A549 (cell line): ENCODE results near the gene OSBPL9.
"Not testable (repeated sequence)": the region's sequence is repeated elsewhere in the genome, so short reads cannot be mapped to it uniquely, and the experiment has no call there.

Experiments used
- EP300 ChIP-seq, 2 experiments: fragments of >200 bp; sonication (Bioruptor Twin); formaldehyde crosslinking; IDR thresholded peaks; 2 replicates in 1 of 2; 3 replicates in 1 of 2; pipeline ENCODE4 v1.6.1; 2016 to 2017
- FOSL2 ChIP-seq, 2 experiments: fragments of 450-650 bp in 1 of 2; fragments of >200 bp in 1 of 2; sonication (Bioruptor Twin) in 1 of 2; formaldehyde crosslinking; IDR thresholded peaks; 2 replicates each; pipeline versions ENCODE4 v1.5.0 to v1.6.1; 2016 to 2020; ENCODE audit warnings: mild to moderate bottlenecking in 1 of 2, moderate library complexity in 1 of 2
- MYC ChIP-seq: IDR thresholded peaks from 2 replicates; pipeline ENCODE4 v1.6.1; 2012; ENCODE audit warnings: mild to moderate bottlenecking, inconsistent platforms, low read length, improper control_type of control experiment, borderline replicate concordance
- POLR2A ChIP-seq: IDR thresholded peaks from 2 replicates; pipeline ENCODE4 v1.6.1; 2012; ENCODE audit warnings: mild to moderate bottlenecking, low read length
- TP53 ChIP-seq: fragments of 250-450 bp; sonication (Bioruptor Pico); IDR thresholded peaks from 2 replicates; pipeline ENCODE4 v1.5.0; 2021; ENCODE audit warnings: mild to moderate bottlenecking, moderate library complexity
- TF ChIP-seq, protein P1 (sequence below): fragments of >200 bp; sonication (Bioruptor Twin); formaldehyde crosslinking; IDR thresholded peaks from 3 replicates; pipeline ENCODE4 v1.5.1; 2016
- TF ChIP-seq, protein P2 (sequence below): fragments of 200-600 bp; sonication (generic); IDR thresholded peaks from 2 replicates; pipeline ENCODE4 v1.6.1; 2016; ENCODE audit warnings: antibody characterized with exemption, mild to moderate bottlenecking, moderate library complexity

DNA sequence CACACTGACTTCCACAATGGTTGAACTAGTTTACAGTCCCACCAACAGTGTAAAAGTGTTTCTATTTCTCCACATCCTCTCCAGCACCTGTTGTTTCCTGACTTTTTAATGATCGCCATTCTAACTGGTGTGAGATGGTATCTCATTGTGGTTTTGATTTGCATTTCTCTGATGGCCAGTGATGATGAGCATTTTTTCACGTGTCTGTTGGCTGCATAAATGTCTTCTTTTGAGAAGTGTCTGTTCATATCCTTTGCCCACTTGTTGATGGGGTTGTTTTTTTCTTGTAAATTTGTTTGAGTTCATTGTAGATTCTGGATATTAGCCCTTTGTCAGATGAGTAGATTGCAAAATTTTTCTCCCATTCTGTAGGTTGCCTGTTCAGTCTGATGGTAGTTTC is 85.3 kb downstream of the OSBPL9 start:
- TF ChIP-seq MYC; FOSL2 (IDR thresholded peaks at IDR 0.05); FOSL2 (CRISPR knock-in tag; IDR thresholded peaks at IDR 0.05); EP300 (IDR thresholded peaks at IDR 0.05); POLR2A; TP53 (CRISPR knock-in tag): not testable (repeated sequence)
- TF ChIP-seq, protein P1, sequence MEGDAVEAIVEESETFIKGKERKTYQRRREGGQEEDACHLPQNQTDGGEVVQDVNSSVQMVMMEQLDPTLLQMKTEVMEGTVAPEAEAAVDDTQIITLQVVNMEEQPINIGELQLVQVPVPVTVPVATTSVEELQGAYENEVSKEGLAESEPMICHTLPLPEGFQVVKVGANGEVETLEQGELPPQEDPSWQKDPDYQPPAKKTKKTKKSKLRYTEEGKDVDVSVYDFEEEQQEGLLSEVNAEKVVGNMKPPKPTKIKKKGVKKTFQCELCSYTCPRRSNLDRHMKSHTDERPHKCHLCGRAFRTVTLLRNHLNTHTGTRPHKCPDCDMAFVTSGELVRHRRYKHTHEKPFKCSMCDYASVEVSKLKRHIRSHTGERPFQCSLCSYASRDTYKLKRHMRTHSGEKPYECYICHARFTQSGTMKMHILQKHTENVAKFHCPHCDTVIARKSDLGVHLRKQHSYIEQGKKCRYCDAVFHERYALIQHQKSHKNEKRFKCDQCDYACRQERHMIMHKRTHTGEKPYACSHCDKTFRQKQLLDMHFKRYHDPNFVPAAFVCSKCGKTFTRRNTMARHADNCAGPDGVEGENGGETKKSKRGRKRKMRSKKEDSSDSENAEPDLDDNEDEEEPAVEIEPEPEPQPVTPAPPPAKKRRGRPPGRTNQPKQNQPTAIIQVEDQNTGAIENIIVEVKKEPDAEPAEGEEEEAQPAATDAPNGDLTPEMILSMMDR, result not testable (repeated sequence)
- TF ChIP-seq, protein P2, sequence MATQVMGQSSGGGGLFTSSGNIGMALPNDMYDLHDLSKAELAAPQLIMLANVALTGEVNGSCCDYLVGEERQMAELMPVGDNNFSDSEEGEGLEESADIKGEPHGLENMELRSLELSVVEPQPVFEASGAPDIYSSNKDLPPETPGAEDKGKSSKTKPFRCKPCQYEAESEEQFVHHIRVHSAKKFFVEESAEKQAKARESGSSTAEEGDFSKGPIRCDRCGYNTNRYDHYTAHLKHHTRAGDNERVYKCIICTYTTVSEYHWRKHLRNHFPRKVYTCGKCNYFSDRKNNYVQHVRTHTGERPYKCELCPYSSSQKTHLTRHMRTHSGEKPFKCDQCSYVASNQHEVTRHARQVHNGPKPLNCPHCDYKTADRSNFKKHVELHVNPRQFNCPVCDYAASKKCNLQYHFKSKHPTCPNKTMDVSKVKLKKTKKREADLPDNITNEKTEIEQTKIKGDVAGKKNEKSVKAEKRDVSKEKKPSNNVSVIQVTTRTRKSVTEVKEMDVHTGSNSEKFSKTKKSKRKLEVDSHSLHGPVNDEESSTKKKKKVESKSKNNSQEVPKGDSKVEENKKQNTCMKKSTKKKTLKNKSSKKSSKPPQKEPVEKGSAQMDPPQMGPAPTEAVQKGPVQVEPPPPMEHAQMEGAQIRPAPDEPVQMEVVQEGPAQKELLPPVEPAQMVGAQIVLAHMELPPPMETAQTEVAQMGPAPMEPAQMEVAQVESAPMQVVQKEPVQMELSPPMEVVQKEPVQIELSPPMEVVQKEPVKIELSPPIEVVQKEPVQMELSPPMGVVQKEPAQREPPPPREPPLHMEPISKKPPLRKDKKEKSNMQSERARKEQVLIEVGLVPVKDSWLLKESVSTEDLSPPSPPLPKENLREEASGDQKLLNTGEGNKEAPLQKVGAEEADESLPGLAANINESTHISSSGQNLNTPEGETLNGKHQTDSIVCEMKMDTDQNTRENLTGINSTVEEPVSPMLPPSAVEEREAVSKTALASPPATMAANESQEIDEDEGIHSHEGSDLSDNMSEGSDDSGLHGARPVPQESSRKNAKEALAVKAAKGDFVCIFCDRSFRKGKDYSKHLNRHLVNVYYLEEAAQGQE, result not testable (repeated sequence)
